ENCODE measurements around the gene PSD. TPM values are rescaled to one million over a fixed set of nuclear protein-coding genes. Genes with fewer than 3 reads are reported as not detected.

The PSD gene
- total and polyA plus RNA-seq, 9 of the 15 experiments (the other 6 are each of a cell fraction or from before 2014, with no cell fraction given): 0.11 to 1.7 (median 0.54) TPM; not detected in 2

DNA sequence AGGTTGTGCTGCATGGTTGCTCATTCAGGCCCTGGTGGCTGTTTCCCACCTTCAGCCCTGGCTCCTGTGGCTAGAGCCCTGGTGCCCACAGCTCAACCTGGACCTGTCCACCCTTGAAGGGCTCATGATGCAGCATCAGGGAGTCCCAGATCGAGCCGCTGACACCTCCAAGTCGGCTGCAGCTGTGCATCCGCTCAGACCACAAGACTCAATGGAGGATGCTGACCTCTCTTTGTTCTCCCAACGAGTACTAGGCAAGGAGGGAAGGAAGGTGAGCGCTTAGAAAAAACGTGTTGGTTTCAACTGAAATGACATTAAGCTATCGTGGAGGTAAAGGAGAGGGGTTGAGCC, 42.2 kb upstream of the PSD start (continued):
- no peak for TF ChIP-seq HDAC6 (IDR thresholded peaks at IDR 0.05; ENCODE audit: low read depth, low read length)
- TF ChIP-seq, protein P1, sequence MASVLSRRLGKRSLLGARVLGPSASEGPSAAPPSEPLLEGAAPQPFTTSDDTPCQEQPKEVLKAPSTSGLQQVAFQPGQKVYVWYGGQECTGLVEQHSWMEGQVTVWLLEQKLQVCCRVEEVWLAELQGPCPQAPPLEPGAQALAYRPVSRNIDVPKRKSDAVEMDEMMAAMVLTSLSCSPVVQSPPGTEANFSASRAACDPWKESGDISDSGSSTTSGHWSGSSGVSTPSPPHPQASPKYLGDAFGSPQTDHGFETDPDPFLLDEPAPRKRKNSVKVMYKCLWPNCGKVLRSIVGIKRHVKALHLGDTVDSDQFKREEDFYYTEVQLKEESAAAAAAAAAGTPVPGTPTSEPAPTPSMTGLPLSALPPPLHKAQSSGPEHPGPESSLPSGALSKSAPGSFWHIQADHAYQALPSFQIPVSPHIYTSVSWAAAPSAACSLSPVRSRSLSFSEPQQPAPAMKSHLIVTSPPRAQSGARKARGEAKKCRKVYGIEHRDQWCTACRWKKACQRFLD (CRISPR knock-in tag; IDR thresholded peaks at IDR 0.05): no peak
- TF ChIP-seq, protein P2, sequence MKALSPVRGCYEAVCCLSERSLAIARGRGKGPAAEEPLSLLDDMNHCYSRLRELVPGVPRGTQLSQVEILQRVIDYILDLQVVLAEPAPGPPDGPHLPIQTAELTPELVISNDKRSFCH (CRISPR knock-in tag; IDR thresholded peaks at IDR 0.05): no peak
- TF ChIP-seq, protein P2 (tag; IDR thresholded peaks at IDR 0.05): no peak
- no peak for TF ChIP-seq HLTF (IDR thresholded peaks at IDR 0.05)
- TF ChIP-seq HMG20B (CRISPR knock-in tag; IDR thresholded peaks at IDR 0.05): no peak
- TF ChIP-seq NEUROD1 (IDR thresholded peaks at IDR 0.05; ENCODE audit: borderline replicate concordance, low read depth, low read length, partially characterized antibody): no peak
- TF ChIP-seq, protein P3, sequence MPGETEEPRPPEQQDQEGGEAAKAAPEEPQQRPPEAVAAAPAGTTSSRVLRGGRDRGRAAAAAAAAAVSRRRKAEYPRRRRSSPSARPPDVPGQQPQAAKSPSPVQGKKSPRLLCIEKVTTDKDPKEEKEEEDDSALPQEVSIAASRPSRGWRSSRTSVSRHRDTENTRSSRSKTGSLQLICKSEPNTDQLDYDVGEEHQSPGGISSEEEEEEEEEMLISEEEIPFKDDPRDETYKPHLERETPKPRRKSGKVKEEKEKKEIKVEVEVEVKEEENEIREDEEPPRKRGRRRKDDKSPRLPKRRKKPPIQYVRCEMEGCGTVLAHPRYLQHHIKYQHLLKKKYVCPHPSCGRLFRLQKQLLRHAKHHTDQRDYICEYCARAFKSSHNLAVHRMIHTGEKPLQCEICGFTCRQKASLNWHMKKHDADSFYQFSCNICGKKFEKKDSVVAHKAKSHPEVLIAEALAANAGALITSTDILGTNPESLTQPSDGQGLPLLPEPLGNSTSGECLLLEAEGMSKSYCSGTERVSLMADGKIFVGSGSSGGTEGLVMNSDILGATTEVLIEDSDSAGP (CRISPR knock-in tag; IDR thresholded peaks at IDR 0.05): no peak
- no peak for TF ChIP-seq HNRNPLL (IDR thresholded peaks at IDR 0.05; ENCODE audit: low read depth, low read length, poor library complexity, severe bottlenecking)
- TF ChIP-seq, protein P4, sequence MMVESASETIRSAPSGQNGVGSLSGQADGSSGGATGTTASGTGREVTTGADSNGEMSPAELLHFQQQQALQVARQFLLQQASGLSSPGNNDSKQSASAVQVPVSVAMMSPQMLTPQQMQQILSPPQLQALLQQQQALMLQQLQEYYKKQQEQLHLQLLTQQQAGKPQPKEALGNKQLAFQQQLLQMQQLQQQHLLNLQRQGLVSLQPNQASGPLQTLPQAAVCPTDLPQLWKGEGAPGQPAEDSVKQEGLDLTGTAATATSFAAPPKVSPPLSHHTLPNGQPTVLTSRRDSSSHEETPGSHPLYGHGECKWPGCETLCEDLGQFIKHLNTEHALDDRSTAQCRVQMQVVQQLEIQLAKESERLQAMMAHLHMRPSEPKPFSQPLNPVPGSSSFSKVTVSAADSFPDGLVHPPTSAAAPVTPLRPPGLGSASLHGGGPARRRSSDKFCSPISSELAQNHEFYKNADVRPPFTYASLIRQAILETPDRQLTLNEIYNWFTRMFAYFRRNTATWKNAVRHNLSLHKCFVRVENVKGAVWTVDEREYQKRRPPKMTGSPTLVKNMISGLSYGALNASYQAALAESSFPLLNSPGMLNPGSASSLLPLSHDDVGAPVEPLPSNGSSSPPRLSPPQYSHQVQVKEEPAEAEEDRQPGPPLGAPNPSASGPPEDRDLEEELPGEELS (CRISPR knock-in tag; IDR thresholded peaks at IDR 0.05; ENCODE audit: borderline replicate concordance): no peak
- TF ChIP-seq, protein P5, sequence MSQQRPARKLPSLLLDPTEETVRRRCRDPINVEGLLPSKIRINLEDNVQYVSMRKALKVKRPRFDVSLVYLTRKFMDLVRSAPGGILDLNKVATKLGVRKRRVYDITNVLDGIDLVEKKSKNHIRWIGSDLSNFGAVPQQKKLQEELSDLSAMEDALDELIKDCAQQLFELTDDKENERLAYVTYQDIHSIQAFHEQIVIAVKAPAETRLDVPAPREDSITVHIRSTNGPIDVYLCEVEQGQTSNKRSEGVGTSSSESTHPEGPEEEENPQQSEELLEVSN (IDR thresholded peaks at IDR 0.05; ENCODE audit: borderline replicate concordance in 1 of 2, extremely low read depth in 1 of 2, insufficient read depth in 1 of 2, insufficient read length in 1 of 2, low read depth in 1 of 2, low read length in 1 of 2, poor library complexity in 1 of 2, severe bottlenecking in 1 of 2): no peak
